ENCODE measurements around the gene TBX18. TPM values are rescaled to one million over a fixed set of nuclear protein-coding genes. Genes with fewer than 3 reads are reported as not detected.

The TBX18 gene
- total and polyA plus RNA-seq, 4 donors, result 0.10 to 0.59 (median 0.19) TPM; not detected in 1

GRCh38 chr6:84665401-84665800 lies 99.0 kb downstream of the TBX18 start:
- TF ChIP-seq ZBTB33 (IDR thresholded peaks at IDR 0.05) (no peak), NR2F2 (IDR thresholded peaks at IDR 0.05) (no peak), TAF1 (conservative IDR thresholded peaks at IDR 0.05) (no peak), HNF4G (IDR thresholded peaks at IDR 0.05) (no peak), FOXA2 (IDR thresholded peaks at IDR 0.05) (no peak), HNF4A (conservative IDR thresholded peaks at IDR 0.05) (no peak), MAX (IDR thresholded peaks at IDR 0.05) (no peak), RAD21 (IDR thresholded peaks at IDR 0.05) (no peak), RXRA (IDR thresholded peaks at IDR 0.05) (no peak), REST (IDR thresholded peaks at IDR 0.05) (no peak), JUND (IDR thresholded peaks at IDR 0.05) (no peak), SP1 (IDR thresholded peaks at IDR 0.05) (no peak), EGR1 (IDR thresholded peaks at IDR 0.05; ENCODE audit: low read depth in 2 of 2) (no peak), ATF3 (IDR thresholded peaks at IDR 0.05) (no peak), CTCF (IDR thresholded peaks at IDR 0.05; ENCODE audit: low read depth, low read length, missing input control) (no peak), YY1 (IDR thresholded peaks at IDR 0.05) (no peak), GABPA (IDR thresholded peaks at IDR 0.05 in 1 of 2, conservative IDR thresholded peaks at IDR 0.05 in 1 of 2) (no peak), FOXA1 (IDR thresholded peaks at IDR 0.05) (no peak)
- WGBS, result 77% methylated on average over 4 of the region's 4 CpGs
- H3K4me3 ChIP-seq (ENCODE audit: low read depth in 1 of 3, low read length in 3 of 3), result no peak overlapping the region
- peaks cover 0 to 2% (median 0%) of the 10 kb centered on the region in 4 donors for H3K27me3 ChIP-seq (ENCODE audit: control insufficient read depth in 4 of 4, insufficient read depth in 4 of 4, low read length in 3 of 4)
- no peaks in the 10 kb centered on the region for H3K9me3 ChIP-seq (ENCODE audit: control insufficient read depth in 4 of 4, low read length in 3 of 4)
- no peaks in the 10 kb centered on the region for H3K4me1 ChIP-seq (ENCODE audit: control insufficient read depth in 4 of 4, insufficient read depth in 4 of 4, low read length in 3 of 4)
- no peaks in the 10 kb centered on the region for H3K36me3 ChIP-seq (ENCODE audit: control insufficient read depth in 4 of 4, insufficient read depth in 3 of 4, low read depth in 1 of 4, low read length in 3 of 4)
- H3K27ac ChIP-seq (ENCODE audit: low read depth in 1 of 2, low read length in 2 of 2), result no peak overlapping the region
- DNase-seq (ENCODE audit: low spot score), result no peak
- H3K9ac ChIP-seq (ENCODE audit: low read depth in 1 of 2, low read length in 2 of 2), result no peak overlapping the region
